Heart left ventricle (tissue), 13 donors: ENCODE results near the gene CLDN6.
A peak's percentile ranks its signal among the peaks of the same experiment; 100 is the strongest.

ENCODE experiments used
- CTCF ChIP-seq, 12 donors: fragments of 200-600 bp; sonication (generic) in 4 of 12; IDR thresholded peaks; one replicate each; pipeline versions ENCODE4 v1.5.0 to v1.8.0; 2018 to 2022; ENCODE audit warnings: antibody characterized with exemption in 12 of 12, mild to moderate bottlenecking in 5 of 12
- POLR2A ChIP-seq, 2 donors: fragments of 450-650 bp; IDR thresholded peaks; one replicate each; pipeline ENCODE4 v1.6.1; 2017; ENCODE audit warnings: antibody characterized with exemption in 2 of 2, mild to moderate bottlenecking in 2 of 2, moderate library complexity in 2 of 2
- donor health status: ischemic (EF 13 %, LVEDD 7.1; RV severe dilation, severe dysfunction).
- donor health status: DM: no; HTN: yes; CAD: no.
- donor health status: DM: no; HTN: no; CAD: no.
- donor health status: ischemic (EF 25% LVEDD 6.9; RV normal size, moderate dysfunction).
- donor health status: ischemic (EF 25% LVEDD 5.7; RV mildly dilated, moderate dysfunction).
- donor health status: ischemic (EF 35%, LVEDD 5.7; RV mildly dilated, moderate dysfunction).
- donor health status: nonischemic (EF 11% LVEDD 7.7; RV severe dilation, severe dysfunction).
- donor health status: DM: yes; HTN: yes; CAD: no.
- donor health status: PGD.
- donor health status: ischemic (EF 29% LVEDD 5.4; RV normal size, mild dysfunction).
- donor health status: nonischemic (EF 23%, LVEDD 6.1; RV moderate dilation, normal function).

- no peak for TF ChIP-seq POLR2A (IDR thresholded peaks at IDR 0.05)
- peak in 1 of 12 donors; percentile 6 for TF ChIP-seq CTCF (IDR thresholded peaks at IDR 0.05)
Measured at GRCh38 chr16:3058139-3059030, 40.4 kb upstream of the CLDN6 start.
